SK-N-SH treated with all-trans-retinoic acid at 6 μM for 48 hours (cell line): ENCODE measurements around the gene TAPBP.

Experiments used
- ATAC-seq: fragments of 200-7000 bp; cut with Tn5 transposase; 3 replicates; pipeline ENCODE4 v1.9.1; 2020; ENCODE audit warnings: mild to moderate bottlenecking, moderate library complexity
- ARNTL ChIP-seq: fragments of 450-650 bp; formaldehyde crosslinking; IDR thresholded peaks from 2 replicates; pipeline ENCODE4 v1.5.0; 2020; ENCODE audit warnings: low read depth, mild to moderate bottlenecking, moderate library complexity, borderline replicate concordance
- CREB5 ChIP-seq: fragments of 250-450 bp; sonication (Bioruptor Pico); IDR thresholded peaks from 2 replicates; pipeline ENCODE4 v1.5.1; 2020; ENCODE audit warnings: low read depth, mild to moderate bottlenecking, moderate library complexity
- CSDC2 ChIP-seq: fragments of 250-450 bp; sonication (Bioruptor Pico); IDR thresholded peaks from 2 replicates; pipeline ENCODE4 v1.5.0; 2020; ENCODE audit warnings: mild to moderate bottlenecking, moderate library complexity
- ESRRG ChIP-seq: fragments of 250-450 bp; sonication (Bioruptor Pico); IDR thresholded peaks from 2 replicates; pipeline ENCODE4 v1.6.1; 2021; ENCODE audit warnings: mild to moderate bottlenecking
- ISL1 ChIP-seq: fragments of 250-450 bp; sonication (Bioruptor Pico); IDR thresholded peaks from 2 replicates; pipeline ENCODE4 v2.1.2; 2022; ENCODE audit warnings: mild to moderate bottlenecking, moderate library complexity
- PATZ1 ChIP-seq: fragments of 250-450 bp; sonication (Bioruptor Pico); IDR thresholded peaks from 2 replicates; pipeline ENCODE4 v1.8.0; 2020; ENCODE audit warnings: mild to moderate bottlenecking, moderate library complexity, borderline replicate concordance
- POU6F1 ChIP-seq: fragments of 250-450 bp; sonication (Bioruptor Pico); IDR thresholded peaks from 2 replicates; pipeline ENCODE4 v1.8.0; 2021; ENCODE audit warnings: low read depth, mild to moderate bottlenecking, moderate library complexity, borderline replicate concordance
- SNAI2 ChIP-seq: fragments of 250-450 bp; sonication (Bioruptor Pico); IDR thresholded peaks from 2 replicates; pipeline ENCODE4 v1.5.0; 2020; ENCODE audit warnings: mild to moderate bottlenecking, moderate library complexity
- TSHZ2 ChIP-seq: fragments of 250-450 bp; sonication (Bioruptor Pico); IDR thresholded peaks from 2 replicates; pipeline ENCODE4 v1.5.0; 2020; ENCODE audit warnings: mild to moderate bottlenecking, moderate library complexity
- ZC3H10 ChIP-seq: fragments of 250-450 bp; sonication (Bioruptor Pico); IDR thresholded peaks from 2 replicates; pipeline ENCODE4 v1.5.1; 2021; ENCODE audit warnings: mild to moderate bottlenecking, moderate library complexity
- ZFP3 ChIP-seq: fragments of 250-450 bp; sonication (Bioruptor Pico); IDR thresholded peaks from 2 replicates; pipeline ENCODE4 v1.5.0; 2020; ENCODE audit warnings: mild to moderate bottlenecking, moderate library complexity
- ZFP30 ChIP-seq: fragments of 450-650 bp; formaldehyde crosslinking; IDR thresholded peaks from 2 replicates; pipeline ENCODE4 v1.5.0; 2022; ENCODE audit warnings: mild to moderate bottlenecking, moderate library complexity
- ZNF8 ChIP-seq: fragments of 450-650 bp; formaldehyde crosslinking; IDR thresholded peaks from 2 replicates; pipeline ENCODE4 v1.5.0; 2020; ENCODE audit warnings: mild to moderate bottlenecking, moderate library complexity

The TAPBP gene

GRCh38 chr6:33321227-33321626 is 7.3 kb upstream of the TAPBP start:
- no peak for TF ChIP-seq PATZ1 (CRISPR knock-in tag)
- TF ChIP-seq SNAI2, result no peak
- TF ChIP-seq ESRRG (CRISPR knock-in tag), result no peak
- no peak for TF ChIP-seq CREB5 (CRISPR knock-in tag)
- no peak for TF ChIP-seq ZC3H10 (CRISPR knock-in tag)
- TF ChIP-seq POU6F1 (CRISPR knock-in tag), result no peak
- no peak for TF ChIP-seq TSHZ2
- TF ChIP-seq ZFP30 (CRISPR knock-in tag), result no peak
- TF ChIP-seq CSDC2 (CRISPR knock-in tag), result no peak
- no peak for TF ChIP-seq ZNF8 (CRISPR knock-in tag)
- no peak for ATAC-seq

GRCh38 chr6:33320315-33321181 is 6.7 kb upstream of the TAPBP start:
- TF ChIP-seq ISL1, result peak; percentile 8; the same call in 1 of the 2 replicates
- TF ChIP-seq ZFP30 (CRISPR knock-in tag), result no peak
- ATAC-seq, result peak; percentile 4; the same call in 2 of the 3 replicates

GRCh38 chr6:33319939-33320314 is 6.0 kb upstream of the TAPBP start:
- no peak for ATAC-seq
- no peak for TF ChIP-seq ARNTL
- no peak for TF ChIP-seq ZC3H10 (CRISPR knock-in tag)
- no peak for TF ChIP-seq PATZ1 (CRISPR knock-in tag)
- TF ChIP-seq ZFP3, result no peak
- no peak for TF ChIP-seq ZNF8 (CRISPR knock-in tag)
- TF ChIP-seq ZFP30 (CRISPR knock-in tag), result no peak
- TF ChIP-seq CSDC2 (CRISPR knock-in tag), result no peak

- ATAC-seq, result no peak
These were observed 4.7 kb upstream of the TAPBP start for GRCh38 chr6:33318426-33319073.

More at GRCh38 chr6:33318426-33319073, 4.7 kb upstream of the TAPBP start:
- no peak for TF ChIP-seq CREB5 (CRISPR knock-in tag)
